Limb (tissue), 2 donors: ENCODE results near the gene CTLA4.

Source experiments
- DNase-seq, 2 donors: peaks; one replicate each; pipeline ENCODE4 v3.0.0-alpha.2; 2016; ENCODE audit errors: extremely low spot score in 2 of 2

CTLA4 gene

DNA sequence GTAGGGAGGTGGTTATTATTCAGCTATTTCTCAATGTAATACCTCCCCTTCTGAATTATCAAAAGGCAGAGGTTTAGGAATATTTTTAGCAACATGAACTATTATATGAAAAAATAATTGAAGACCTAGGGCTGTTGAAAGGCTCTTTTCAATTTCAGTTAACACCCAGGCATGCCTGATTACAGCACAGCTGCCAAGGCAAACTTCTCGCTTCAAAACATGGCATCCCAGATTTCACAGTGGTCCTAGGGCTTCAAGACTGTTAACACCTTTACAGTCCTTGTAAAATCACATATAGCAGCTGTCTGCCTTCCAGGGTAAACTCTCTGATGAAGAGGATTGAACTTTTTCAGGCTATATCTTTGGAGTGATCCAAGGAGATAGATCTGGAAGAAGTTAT lies 23.2 kb downstream of the CTLA4 start:
- no peak for DNase-seq

- DNase-seq: no peak
Observed at GRCh38 chr2:203891474-203891873, 23.9 kb downstream of the CTLA4 start.

GRCh38 chr2:203892207-203892606 lies 24.6 kb downstream of the CTLA4 start:
- DNase-seq: no peak

- DNase-seq: peak; percentile 48 to 85
Observed at GRCh38 chr2:203893401-203893800, 25.8 kb downstream of the CTLA4 start.

DNA sequence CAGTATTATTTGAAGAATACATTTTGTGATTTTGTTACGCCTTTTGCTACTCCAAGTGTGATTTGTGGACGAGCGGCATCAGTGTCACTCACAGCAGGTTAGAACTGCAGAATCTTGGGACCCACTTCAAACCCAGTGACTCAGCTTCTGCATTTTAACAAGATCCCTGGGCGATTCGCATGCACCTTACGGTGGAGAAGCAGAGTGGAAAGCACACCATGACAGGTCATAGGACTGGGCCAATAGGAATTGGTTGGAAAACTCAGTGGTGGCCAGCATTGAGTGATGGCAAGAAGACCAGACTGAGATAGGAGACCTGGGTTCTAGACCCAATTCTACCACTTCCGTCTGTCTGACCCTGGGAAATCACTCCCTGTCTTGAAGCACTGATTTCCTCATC lies 26.3 kb downstream of the CTLA4 start:
- no peak for DNase-seq

- DNase-seq: no peak
Observed at GRCh38 chr2:203894262-203894661, 26.7 kb downstream of the CTLA4 start.

GRCh38 chr2:203897544-203897943 lies 30.0 kb downstream of the CTLA4 start:
- no peak for DNase-seq

DNA sequence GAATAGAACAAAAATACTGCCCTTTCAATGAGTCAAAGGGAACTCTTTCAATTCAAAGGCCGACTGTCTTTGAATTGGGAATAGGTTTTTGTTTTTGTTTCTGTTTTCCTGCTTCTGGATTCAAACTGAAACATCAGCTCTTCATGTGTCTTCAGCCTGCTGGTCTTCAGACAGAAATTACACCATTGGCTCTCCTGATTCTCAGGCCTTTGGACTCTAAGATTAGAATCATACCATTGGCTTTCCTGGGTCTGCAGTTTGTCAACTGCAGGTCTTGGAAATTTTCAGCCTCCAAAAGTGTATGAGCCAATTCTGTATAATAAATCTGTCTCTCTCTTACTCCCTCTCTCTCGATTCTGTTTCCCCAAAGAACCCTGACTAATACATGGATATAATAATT lies 31.1 kb downstream of the CTLA4 start:
- DNase-seq: no peak

GRCh38 chr2:203900253-203900652 lies 32.7 kb downstream of the CTLA4 start:
- DNase-seq: no peak

- DNase-seq: no peak
Observed at GRCh38 chr2:203904022-203904421, 36.5 kb downstream of the CTLA4 start.

GRCh38 chr2:203905656-203906055 lies 38.1 kb downstream of the CTLA4 start:
- DNase-seq: no peak

DNA sequence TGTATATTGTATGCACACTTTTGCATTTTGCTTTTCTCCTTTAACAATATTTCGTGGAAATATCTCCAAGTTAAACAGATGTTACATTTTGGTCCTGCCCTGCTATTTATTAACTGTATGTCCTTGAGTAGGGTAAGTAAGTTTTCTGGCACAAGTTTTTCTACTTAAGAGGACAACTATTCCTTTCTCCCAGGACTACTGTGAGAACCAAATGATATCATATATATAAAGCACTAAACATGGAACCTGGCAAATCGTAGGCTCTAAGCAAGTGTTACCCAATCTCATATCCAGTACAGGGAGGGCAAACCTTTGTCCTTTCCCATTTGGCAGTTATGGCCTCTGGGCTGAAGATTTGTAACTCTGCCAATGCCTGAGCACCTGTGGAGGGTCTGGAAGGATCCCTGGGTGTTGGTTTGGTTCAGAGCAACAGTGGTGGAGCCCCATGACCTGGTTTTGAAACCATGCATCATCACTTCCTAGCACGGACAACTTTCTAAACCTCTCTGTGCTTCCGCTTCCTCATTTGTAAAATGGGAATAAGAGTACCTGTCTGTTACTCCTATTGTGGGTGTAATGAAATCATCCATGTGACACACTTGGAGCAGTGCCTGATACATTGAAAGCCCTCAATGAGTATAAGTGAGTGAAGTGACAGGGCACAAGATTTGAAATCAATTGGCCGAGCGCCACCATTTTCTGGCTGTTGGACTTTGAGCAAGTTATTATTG lies 40.7 kb downstream of the CTLA4 start:
- no peak for DNase-seq

GRCh38 chr2:203908797-203909185 lies 41.2 kb downstream of the CTLA4 start:
- no peak for DNase-seq

- peak; percentile 50 to 82 for DNase-seq
Observed at GRCh38 chr2:203909261-203909967, 41.8 kb downstream of the CTLA4 start.

DNA sequence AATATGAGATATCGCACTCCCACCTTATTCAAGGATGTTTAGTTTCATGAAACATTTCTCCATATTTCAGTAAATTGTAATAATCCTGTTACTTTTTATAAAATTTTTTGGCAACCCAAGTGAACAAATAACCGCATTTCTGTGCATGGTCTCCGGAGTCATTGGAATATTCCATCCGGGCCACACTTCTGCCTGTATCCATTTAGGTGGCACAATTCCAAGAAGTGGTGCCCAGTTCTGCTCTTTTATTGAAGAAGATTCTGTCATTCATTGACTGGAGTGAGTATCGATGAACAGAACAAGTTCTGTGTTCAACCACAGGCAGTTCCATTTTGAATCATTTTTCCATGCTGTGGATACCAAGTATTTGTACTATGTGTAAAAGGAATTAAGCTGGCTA lies 42.4 kb downstream of the CTLA4 start:
- no peak for DNase-seq

DNA sequence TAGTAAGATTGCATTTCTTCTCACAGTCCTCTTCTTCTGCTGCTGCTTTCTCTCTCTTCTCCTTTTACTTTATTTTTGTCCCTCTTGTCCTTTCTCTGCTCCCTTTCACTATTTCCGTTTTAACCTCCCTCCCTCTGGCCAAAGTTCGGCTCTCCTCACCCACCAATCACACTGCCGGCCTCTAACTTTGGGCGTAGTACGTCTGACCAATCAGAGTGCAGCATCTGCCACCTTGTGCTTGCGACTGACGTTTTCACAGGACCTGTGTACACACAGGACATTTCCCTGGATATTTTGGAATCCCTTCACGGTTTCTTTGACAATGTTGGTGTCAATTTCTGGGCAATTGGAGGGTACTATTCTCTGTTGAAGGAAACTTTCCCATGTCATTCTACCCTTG lies 46.4 kb downstream of the CTLA4 start:
- DNase-seq: no peak

- DNase-seq: no peak
Observed at GRCh38 chr2:203914546-203915182, 47.1 kb downstream of the CTLA4 start.

GRCh38 chr2:203915256-203915655 lies 47.7 kb downstream of the CTLA4 start:
- no peak for DNase-seq

DNA sequence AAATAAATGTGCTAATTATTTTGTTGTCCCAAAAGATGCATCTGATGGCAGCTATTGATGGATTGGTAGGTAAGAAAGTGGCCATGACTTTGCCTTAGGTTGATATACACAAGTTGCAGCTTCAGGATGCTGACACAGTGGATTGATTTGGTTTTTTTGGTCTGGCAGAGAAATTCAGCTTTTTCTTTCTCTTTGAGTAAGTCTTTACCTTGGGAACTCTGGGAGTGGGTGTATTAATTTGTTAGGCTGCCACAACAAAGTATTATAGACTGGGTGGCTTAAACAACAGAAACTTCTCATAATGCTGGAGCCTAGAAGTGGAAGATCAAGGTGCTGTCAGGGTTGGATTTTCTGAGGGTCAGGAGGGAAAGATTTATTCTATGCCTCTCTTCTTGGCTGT lies 49.2 kb downstream of the CTLA4 start:
- DNase-seq: no peak

GRCh38 chr2:203918264-203918663 lies 50.7 kb downstream of the CTLA4 start:
- DNase-seq: peak in 1 of 2 donors; percentile 37

DNA sequence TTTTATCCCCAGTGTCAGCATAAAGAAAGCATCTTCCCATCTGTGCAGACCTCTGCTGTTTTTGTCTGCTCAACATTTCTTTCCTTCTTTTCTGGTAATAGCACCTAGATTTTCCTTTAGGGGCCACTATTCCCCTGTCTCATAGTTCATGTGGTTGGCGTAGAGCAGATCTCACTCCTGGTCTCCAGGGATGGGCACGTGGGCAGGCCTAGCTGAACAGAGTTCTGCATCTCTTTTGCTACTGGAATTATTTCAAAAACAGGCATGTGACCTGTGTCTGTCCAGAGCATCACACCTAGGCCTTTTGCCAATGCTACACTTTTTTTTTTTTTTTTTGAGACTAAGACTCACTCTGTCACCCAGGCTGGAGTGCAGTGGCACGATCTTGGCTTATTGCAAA lies 51.3 kb downstream of the CTLA4 start:
- DNase-seq: no peak
